ENCODE measurements around the gene CENPP.
A peak's percentile ranks its signal among the peaks of the same experiment; 100 is the strongest.

The CENPP gene

GRCh38 chr9:92483627-92484545 lies 158.1 kb downstream of the CENPP start:
- no peak for DNase-seq

- DNase-seq = no peak
Observed at GRCh38 chr9:92484563-92484962, 158.8 kb downstream of the CENPP start.

GRCh38 chr9:92486371-92486770 lies 160.6 kb downstream of the CENPP start:
- DNase-seq = no peak

GRCh38 chr9:92488681-92489550 lies 163.2 kb downstream of the CENPP start:
- no peak for DNase-seq

DNA sequence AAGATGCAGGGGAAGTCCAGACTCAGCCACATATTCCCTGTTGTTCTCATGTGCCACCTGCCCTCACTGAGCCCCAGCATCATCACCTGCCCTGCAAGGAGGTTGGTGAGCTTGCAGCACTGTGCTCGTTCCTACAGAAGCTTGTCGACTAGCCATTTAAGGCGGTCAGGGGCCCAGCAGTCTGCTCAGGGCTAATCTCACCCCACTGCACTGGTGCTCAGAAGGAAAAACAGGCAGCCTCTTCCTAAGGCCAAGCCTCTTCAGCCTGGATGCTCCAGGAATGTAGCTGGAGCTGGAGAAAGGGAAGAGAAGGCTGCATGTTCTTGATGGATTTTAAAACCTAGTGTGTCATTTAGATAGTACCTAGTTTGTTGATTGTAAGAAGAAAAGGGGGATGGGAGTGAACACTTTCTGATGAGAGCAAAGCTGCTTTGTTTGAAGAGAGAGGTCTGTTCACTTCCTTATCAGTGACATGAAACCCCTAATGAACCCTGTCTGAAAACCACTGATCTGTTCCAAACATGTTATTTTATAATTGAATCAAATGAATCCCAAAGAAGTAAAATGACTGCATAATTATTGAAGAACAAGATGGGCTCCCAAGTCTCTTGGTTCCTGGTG lies 167.1 kb downstream of the CENPP start:
- DNase-seq = no peak

- DNase-seq = no peak
Observed at GRCh38 chr9:92493749-92494387, 168.1 kb downstream of the CENPP start.

DNA sequence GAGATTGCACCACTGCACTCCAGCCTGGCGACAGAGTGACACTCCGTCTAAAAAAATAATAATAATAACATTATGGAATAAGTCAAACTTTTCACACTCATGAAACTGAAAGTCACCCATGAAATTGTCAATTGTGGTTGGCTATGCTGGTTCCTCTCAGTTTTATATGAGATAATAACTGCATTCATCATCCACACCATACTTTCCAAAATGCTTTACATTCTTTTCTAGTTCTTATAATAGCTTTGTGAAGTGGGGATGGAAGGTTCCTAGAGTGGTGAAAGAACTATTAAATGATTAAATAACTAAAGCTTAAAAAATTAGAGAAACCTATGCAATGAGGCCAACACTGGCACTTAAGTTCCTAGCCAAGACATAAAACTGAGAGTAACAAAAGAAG lies 169.1 kb downstream of the CENPP start:
- no peak for DNase-seq

DNA sequence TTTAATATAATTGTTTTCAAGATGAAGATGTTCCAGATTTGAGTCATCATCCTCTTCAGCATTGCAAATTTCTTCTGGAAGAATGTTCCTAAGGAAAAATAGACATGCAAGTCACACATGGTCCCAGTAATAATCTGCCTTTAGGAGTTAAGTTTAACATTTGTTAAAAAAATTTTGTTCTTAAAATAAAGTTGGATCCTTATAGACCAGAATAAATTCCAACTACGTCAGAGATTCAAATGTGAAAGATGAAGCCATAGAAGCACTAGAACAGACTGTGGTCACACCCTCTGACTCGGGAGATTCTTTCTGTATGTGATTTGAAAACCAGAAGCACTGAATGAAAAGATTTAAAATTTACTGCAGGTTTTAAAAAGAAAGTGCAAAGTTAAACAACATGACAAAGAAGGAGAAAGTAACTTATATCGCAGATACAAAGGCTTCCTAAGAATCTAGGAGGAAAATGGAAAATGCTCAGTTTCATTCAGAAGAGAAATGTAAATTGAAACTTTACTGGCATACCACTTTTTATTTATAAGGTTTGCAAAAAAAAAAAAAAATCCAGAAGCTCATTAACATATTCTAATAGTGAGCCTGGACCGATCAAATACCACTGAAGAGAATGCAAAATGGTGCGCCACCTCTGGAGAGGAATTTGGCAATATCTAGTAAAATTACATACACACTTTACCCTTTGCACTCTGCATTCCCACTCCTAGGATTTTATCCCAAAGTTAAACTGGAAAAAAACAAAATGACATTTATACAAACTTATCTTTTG lies 170.8 kb downstream of the CENPP start:
- DNase-seq = no peak

DNA sequence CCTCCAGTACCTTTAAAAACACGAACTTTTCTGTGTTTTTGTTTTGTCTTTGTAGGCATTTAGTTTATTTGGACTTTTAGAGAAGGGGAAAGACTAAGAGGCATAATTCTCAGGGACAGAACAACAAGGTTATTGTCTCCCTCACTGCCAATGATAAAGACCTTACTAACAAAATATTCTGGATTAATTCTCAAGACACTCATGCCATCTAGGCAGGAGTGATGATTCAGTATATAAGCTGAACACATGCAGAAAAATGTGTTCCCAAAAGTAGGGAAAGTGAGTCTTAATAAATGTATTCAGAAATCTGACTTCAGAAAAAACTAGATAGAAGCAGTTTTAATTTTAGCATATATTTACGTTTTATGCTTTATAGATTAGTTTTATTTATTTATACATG lies 173.9 kb downstream of the CENPP start:
- no peak for DNase-seq

DNA sequence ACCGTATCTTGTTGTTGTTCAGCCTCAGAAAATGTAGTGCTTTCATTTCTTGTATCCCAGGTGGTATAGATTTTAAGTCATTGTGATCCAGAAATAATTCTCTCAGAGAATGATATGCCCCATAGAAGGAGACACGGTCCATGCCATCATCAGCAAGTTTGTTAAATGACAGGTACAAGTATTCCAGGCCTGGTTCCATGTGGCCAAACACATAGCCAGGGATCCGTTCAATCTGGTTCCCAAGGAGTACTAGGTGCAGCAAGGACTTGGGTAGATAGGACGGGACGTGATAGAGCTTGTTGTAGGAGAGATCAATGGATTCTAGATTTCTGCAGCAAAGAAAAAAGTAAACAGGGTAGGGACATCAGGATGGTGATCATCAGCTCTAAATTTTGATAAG lies 175.0 kb downstream of the CENPP start:
- no peak for DNase-seq

GRCh38 chr9:92501671-92502393 lies 176.1 kb downstream of the CENPP start:
- no peak for DNase-seq

GRCh38 chr9:92503156-92503555 lies 177.4 kb downstream of the CENPP start:
- no peak for DNase-seq

- no peak for DNase-seq
Observed at GRCh38 chr9:92504881-92505280, 179.1 kb downstream of the CENPP start.

DNA sequence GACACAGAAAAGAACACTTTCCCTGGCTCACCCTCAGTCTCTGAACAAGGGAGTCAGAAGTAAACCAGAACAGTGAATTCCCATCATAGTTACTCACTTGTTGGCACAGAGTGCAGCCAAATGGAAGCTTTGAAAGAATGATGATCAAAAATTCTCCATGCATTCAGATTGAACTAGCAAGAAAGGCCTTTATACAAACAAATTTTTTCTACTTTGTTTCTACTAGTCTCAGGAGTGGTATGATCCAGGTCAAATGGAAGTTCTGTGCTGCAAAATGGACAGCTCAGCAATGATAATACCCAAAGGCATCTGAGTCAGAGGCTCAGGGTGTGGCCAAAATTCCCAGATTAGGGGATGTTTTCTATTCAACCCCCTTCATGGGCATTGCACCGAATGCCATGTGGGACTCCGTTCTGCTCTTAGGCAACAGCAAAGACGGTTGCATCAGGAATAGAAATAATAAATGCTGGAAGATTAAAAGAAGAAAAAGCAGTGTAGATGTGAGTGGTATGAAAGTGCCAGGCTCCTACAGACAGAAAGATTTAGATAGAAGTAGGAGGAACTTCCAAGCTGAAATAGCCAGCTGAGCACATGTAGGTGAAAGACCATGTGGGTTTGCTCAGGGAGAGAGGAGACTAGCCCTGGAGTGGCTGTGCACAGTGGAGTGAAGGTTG lies 180.6 kb downstream of the CENPP start:
- DNase-seq = peak; percentile 36

DNA sequence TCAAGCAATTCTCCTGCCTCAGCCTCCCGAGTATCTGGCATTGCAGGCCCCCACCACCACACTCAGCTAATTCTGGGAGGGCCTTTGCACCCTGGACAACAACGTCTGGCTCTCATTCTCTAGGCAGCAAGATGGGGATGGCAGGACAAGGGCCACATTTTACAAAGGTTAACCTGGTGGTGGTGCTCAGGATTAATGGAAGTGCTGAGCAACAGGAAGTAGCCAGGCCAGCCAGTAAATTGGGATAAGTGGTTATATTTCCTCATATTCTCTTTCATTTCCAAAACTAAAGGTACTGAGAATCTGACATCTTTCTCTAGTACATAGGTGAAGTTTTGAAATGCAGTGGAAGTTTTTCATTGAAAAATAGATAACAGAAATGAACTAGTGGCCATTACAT lies 181.3 kb downstream of the CENPP start:
- DNase-seq = no peak

DNA sequence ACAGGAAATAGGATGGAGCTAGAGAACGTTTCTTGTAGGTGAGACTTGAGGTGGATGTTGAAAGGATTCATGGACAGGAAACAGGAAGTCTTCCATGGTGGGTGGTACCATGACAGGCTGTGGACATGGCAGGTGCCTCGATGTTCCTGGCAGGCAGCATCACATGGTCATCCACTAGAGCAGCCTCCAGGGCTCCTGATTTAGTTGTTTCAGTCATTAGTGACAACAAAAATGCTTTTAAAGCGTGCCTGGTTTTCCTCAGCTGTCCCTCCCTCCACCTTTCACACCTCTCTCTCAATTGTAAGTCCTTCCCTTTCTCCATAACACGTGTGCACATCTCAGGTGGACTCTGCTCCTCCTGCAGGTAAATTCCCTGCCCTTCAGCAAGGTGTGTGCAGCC lies 181.7 kb downstream of the CENPP start:
- DNase-seq = no peak

DNA sequence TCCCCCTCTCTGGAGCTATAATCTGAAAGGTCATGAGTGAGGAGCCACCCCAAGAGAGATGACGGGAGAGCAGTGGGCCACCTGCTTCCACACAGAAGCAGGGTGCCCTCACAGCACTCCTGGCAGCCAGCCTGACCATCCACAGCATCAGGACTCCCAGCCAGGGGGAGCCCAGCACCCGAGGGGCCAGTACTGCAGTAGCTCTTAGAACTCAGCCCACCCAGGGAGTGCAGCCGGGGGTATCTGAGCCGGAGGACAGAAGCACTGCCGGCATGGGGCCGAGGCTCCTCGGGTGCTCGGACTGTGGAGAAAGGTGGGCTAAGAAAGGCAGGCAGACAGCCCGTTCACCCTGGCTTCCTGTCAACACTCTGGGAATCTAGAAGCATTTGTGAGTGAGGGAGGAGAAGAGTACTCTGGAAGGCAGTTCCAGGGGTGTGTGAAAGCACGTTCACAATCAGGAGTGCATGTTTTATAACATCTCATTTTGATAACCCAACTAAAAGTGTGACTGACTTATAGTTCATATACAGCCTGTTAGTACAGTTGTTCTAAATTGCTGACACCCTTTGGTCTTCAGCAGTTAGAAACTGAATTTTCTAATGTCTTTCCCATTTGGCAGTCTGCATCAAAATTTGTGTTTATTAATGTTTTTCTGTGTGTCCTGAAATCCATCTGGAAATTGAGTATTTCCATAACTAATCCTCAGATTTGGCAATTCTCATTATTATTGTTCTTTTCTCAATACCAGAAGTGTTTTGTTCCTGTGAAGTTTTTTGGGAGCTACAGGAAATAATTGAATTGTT lies 182.5 kb downstream of the CENPP start:
- no peak for DNase-seq

GRCh38 chr9:92509050-92509449 lies 183.3 kb downstream of the CENPP start:
- no peak for DNase-seq

GRCh38 chr9:92510747-92511146 lies 185.0 kb downstream of the CENPP start:
- DNase-seq = no peak

DNA sequence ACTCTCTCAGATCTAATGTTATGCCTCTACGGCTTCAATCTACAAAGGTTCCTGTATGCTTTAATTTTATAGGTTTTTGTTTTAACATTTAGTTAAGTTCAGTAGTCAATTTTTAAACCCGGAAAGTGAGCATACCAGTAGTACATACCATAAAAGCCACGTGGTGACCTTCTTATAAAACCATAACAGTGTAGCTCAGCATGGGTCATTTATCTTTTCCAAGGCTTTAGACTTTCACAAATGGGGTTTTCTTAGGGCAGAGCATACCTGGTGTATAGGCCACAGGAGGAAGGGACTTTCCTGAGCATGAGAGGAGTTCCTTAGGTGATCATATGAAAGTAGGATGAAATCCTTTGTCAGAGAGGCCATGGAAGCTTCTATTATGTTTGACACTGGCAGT lies 186.9 kb downstream of the CENPP start:
- DNase-seq = no peak
